ENCODE measurements around the gene LRCH3.

The LRCH3 gene

GRCh38 chr3:197833930-197834715 is 43.1 kb downstream of the LRCH3 start:
- no peak for DNase-seq (ENCODE audit: low read depth in 3 of 3)

DNA sequence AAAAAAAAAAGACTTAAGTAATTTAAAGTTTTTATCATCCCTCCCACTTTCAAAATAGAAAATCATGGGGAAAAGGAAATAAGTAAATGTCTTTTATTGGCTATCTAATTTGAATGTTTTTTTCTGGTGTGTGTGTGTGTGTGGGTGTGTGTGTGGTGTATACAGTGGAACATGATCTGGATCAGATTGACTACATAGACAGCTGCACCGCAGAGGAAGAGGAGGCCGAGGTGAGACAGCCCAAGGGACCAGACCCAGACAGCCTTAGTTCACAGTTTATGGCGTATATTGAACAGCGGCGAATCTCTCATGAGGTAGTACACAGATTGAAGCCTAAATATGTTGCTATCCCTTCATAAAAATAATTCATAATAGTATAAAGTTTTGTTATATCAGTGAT is 44.5 kb downstream of the LRCH3 start:
- no peak for DNase-seq (ENCODE audit: low read depth in 3 of 3)

- no peak for DNase-seq (ENCODE audit: low read depth in 3 of 3)
These were observed 45.2 kb downstream of the LRCH3 start for GRCh38 chr3:197836244-197836643.

DNA sequence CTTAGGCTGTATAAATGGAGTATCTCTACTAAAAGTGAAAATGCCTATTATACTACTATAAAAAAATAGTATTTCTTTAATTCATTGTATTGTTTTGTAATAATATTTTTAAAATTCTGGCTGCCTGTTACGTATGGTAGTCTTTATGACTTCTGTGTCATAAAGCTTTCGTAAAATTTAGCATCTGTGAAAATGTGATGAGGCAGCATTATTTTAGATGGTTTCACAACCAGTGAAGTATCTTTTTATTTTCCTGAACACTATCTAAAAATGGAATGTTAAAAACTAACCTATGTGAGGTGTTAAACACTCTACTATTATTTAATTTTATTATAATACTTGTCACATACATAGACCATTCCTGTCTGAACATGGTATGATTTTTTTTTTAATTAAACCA is 46.2 kb downstream of the LRCH3 start:
- DNase-seq (ENCODE audit: low read depth in 3 of 3): no peak

DNA sequence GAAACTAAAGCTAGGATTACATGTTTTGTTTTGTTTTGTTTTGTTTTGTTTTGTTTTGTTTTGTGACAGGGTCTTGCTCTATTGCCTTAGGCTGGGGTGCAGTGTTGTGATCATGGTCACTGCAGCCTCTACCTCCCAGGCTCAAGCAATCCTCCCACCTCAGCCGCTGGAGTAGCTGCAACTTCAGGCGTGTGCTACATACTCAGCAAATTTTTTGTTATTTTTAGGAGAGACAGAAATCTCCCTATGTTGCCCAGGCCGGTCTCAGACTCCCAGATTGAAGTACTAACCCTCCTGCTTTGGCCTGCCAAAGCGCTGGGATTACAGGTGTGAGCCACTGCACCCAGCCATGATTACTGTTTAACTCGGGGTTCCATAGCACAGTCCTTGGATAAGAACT is 50.7 kb downstream of the LRCH3 start:
- DNase-seq (ENCODE audit: low read depth in 3 of 3): no peak

DNA sequence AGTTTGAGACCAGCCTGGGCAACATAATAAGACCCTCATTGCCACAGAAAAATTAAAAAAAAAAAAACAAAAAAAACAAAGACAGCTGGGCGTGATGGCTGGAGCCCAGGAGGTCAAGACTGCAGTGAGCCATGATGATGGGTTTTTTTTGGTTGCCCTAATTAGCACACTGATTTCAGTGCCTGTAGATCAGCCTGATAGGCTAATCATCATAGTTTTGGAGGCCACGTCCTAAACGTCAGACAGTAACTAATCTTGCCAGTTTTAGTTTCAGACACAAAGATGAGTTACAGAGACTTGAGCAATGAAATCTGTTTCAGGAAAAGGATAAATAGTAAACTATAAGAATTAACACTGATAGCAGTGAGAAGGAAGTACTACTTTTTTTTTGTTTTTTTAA is 55.4 kb downstream of the LRCH3 start:
- no peak for DNase-seq (ENCODE audit: low read depth in 3 of 3)

GRCh38 chr3:197847866-197848401 is 56.9 kb downstream of the LRCH3 start:
- no peak for DNase-seq (ENCODE audit: low read depth in 3 of 3)

DNA sequence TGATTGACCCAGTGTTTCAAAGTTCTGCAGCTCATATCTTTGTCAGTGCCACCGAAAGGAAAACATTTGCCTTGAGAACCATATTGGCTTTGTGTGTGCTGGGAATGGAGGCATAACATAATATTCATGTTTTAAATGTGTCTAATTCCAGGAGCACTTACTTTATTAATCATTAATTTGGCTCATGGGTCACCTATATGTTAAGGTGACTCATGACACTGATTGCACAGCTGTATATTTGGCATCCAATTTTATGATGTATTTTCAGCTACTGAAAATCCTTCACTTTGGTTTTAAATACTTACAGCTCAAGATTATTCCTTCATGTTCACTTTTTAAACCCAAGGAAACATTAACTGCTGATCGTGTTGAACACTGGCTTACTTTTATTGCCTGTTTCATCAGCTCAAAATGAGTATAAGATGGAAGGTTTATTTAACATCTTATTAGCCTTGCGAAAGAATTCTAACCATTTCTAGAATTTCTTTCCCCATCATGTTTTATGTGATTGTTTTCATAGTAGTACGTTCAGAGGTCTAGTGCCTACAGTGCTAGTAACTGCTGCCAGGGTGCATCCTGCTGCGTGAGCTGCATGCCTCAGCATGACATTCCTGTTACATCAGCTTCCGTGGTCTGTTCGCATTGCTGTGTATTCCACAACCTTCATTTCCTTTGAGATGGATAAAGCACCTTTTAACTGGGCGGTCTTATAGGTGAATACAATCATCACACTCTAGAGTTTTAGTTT is 63.7 kb downstream of the LRCH3 start:
- no peak for DNase-seq (ENCODE audit: low read depth in 3 of 3)

GRCh38 chr3:197855571-197855970 is 64.5 kb downstream of the LRCH3 start:
- DNase-seq (ENCODE audit: low read depth in 3 of 3): no peak

GRCh38 chr3:197856199-197856816 is 65.3 kb downstream of the LRCH3 start:
- DNase-seq (ENCODE audit: low read depth in 3 of 3): no peak

DNA sequence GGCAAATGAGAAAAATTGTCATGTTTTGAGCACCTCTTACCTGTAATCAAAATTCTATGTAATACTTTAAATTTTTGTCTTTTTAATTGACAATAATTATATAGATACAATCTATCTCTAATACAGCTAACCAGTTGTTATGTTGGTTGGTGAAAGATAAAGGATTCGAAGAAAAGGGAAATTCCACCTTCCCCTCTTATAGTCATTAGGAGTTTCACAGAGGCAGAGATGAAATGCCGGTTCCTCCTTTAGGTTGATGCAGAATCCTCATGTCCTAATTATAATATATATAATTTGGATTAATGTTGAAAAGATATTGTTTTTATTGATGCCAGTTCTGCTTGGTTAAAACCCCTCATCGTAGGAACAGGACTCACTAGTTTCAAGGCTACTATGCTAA is 67.1 kb downstream of the LRCH3 start:
- no peak for DNase-seq (ENCODE audit: low read depth in 3 of 3)

GRCh38 chr3:197858598-197858997 is 67.5 kb downstream of the LRCH3 start:
- DNase-seq (ENCODE audit: low read depth in 3 of 3): no peak

GRCh38 chr3:197866035-197866434 is 75.0 kb downstream of the LRCH3 start:
- no peak for DNase-seq (ENCODE audit: low read depth in 3 of 3)

DNA sequence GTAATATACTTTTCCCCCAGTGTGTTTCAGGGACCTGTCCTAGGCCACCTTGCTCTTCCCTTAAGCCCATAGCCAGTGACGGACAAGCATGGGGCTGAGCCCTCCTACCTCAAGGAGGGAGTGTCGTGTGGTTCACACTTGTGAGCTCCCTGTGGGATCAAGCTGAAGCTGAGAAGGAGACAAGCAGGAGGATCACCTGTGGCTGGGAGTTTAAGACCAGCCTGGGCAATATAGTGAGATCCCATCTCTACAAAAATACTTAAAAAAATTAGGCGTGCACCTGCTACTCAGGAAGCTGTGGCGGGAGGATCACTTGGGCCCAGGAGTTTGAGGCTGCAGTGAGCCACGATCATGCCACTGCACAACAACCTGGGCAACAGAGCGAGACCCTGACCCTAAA is 82.3 kb downstream of the LRCH3 start:
- no peak for DNase-seq (ENCODE audit: low read depth in 3 of 3)

GRCh38 chr3:197874064-197874463 is 83.0 kb downstream of the LRCH3 start:
- DNase-seq (ENCODE audit: low read depth in 3 of 3): no peak

GRCh38 chr3:197874653-197875052 is 83.6 kb downstream of the LRCH3 start:
- DNase-seq (ENCODE audit: low read depth in 3 of 3): no peak

GRCh38 chr3:197877902-197878301 is 86.8 kb downstream of the LRCH3 start:
- DNase-seq (ENCODE audit: low read depth in 3 of 3): no peak

- no peak for DNase-seq (ENCODE audit: low read depth in 3 of 3)
These were observed 87.4 kb downstream of the LRCH3 start for GRCh38 chr3:197878427-197878826.

GRCh38 chr3:197880491-197881269 is 89.6 kb downstream of the LRCH3 start:
- DNase-seq (ENCODE audit: low read depth in 3 of 3): no peak

- DNase-seq (ENCODE audit: low read depth in 3 of 3): no peak
These were observed 90.4 kb downstream of the LRCH3 start for GRCh38 chr3:197881270-197881969.

- no peak for DNase-seq (ENCODE audit: low read depth in 3 of 3)
These were observed 90.9 kb downstream of the LRCH3 start for GRCh38 chr3:197881970-197882338.

Data from stimulated activated CD4-positive, alpha-beta T cell treated with anti-CD3 and anti-CD28 coated beads, TNF-alpha, amount 100 ng/mL, for 4 hours (primary cell).